GM19238 (cell line): ENCODE results near the gene CDPF1.

Experiments
- DNase-seq: peaks from one replicate; pipeline ENCODE4 v3.0.0; 2011; ENCODE audit warnings: low spot score; ENCODE audit not compliant: insufficient read length

CDPF1 gene, protein sequence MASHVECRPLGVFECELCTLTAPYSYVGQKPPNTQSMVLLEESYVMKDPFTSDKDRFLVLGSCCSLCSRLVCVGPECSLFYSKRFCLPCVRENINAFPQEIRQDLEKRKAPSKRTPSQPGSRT

DNA sequence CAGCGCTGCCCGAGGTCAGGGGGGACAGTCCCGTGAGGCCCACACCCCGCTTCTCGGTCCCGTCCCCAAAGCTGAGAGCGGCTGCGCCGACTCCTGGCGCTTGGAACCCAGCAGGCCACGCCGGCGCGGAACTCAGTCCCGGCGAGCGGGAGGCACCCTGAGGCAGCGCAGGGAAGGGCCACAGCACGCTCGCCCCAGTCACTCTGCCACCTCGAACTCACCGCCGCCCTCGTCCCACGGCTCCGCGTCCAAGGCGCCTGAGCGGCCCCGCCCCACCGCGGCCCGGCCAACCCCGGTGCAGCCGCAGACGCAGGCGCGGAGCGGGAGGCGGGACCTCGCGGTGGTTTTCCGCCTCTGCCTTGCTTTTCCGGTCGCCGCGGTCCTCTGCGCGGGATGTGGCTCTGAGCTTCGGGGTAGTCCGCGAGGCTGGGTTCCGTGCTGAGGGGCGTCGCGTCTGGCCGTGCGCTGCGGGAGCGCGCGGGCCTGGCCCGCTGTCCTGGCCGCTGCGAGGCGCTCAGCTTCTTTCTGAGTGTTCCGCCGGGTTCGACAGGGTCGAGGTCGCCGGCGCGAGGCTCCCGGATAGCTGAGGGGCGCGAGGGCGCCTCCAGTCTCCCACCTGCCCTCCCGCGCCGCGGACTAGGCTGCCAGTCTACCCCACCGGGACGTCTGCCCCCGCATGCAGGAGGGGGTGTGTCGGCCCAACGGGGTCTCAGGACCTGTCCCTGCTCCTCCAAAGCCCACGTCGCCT, at the start of gene CDPF1:
TSS of gene CDPF1 (minus strand) at position 259 of the 748 bp plus-strand sequence. CDS start 2,009 bp downstream, outside the sequence.
- DNase-seq, result peak; percentile 93

DNA sequence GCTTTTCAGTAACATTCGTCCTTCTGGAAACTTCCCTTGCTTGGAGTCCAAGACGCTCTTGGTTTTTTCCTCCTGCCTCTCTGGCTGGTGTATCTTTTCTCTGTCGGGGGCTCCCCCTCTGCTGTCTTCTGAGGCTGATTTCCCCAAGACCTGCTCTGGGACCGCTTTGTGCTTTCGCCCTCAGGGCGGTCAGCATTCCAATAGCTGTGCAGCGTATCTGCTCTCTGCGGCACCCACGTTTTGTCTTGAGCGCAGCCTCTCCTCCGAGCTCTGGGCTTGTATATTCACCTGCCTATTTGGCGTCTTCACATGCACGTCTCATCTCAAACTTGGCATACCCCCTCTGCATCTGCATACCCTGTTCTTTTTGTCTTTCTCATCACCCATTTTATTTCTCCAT, 49.0 kb upstream of the CDPF1 start:
- no peak for DNase-seq

DNA sequence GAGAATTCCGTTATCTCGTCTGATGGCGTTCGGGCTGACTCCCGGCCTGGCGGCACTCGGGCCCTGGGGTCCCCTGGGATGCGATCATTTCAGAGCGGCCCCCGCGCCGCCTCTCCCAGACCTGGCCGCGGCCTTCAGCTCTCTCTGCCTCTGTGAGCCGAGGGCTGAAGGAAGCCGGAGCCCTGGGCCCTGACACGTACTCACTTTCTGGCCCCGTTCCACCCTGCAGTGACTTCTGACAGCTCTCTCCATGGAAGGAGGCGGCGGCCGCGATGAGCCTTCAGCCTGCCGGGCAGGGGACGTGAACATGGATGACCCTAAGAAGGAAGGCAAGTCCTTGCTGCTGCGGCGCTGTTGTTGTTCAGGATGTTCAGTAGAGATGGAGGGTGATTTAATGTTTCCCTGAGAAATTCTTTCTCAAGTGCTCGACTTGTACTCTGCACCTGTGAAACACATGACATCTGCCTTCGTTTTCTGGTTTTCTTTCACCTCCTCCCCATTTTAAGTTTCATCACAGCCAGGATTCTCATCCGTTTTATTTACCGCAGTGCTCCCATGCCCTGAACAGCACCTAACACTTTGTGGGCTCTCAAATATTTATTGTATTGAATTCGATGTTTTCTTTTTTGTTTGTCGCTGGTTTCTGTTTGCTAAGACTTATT, 47.2 kb upstream of the CDPF1 start:
- DNase-seq, result no peak

DNA sequence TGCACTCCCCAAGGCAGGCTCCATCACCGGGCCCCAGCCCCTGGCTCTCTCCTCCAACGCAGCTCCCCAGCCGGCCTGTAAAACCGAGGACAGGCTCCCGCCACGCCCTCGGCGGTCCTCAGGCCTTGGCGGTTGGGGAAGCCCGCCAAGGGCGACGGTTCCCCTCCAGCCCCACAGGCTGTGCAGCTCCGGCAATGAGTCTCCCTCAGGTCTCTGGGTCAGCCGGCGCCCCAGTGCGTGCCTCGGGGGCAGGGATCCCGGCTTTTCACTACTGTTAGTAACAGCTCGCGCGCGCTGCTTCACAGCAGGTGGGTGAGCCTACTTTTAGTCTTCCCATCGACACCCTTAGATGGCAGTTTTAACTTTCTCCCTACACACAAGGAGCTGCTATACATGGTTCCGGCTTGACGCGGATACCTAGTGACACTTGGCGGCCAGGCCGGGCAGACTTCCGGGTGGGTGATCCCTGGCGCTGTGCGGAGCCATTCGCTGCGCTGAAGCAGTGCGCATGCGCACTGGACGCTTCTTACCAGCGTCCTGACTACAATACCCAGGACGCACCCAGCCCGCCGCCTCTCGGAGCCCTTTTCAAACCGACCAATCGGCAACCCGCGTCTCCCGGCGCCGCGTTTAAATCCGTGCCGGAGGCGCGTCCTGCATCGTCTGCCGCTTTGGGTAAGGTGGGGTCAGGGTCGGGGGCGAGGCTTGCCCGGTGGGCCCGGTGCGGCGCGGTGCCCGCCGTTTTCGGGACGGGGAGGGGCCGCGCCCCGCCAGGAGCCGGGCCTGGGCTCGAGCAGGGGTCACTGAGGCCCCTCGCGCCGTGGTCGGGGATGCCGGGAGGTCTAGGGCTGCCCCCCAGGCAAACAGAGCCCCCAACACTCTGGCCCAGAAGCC, 46.4 kb upstream of the CDPF1 start, which contains the start of gene GTSE1:
TSS of gene GTSE1 (plus strand) at position 614 of the 894 bp plus-strand sequence. CDS start 531 bp downstream, outside the sequence.
- peak; percentile 98 for DNase-seq

DNA sequence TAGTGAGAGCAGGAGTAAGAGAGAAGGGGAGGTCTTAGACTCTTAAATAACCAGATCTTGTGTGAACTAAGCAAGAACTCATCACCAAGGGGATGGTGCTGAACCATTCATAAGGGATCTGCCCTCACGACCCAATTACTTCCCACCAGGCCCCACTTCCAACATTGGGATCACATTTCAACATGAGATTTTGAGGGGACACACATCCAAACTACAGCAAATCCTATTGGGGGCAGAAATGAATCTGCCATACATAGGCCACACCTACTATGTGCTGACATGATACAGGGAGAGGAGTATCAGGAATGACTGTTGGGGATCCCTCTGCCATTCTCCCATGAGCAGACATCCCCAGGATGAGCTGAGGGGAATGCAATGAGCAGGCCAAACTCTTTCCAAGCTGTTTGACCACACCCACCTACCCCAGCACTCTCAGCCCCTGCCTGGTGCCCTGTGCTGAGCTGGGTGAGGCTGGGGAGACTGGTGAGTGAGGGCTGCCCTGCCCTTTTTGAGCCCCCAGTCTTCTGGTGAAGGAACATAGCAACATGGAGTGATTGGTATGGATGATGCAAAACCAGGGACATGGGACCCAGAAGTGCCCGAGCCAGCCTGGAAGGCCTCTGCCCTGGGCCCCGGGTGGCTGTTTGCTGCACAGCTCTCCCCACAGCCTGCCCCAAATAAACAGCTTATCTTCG, 45.3 kb upstream of the CDPF1 start:
- DNase-seq, result no peak

DNA sequence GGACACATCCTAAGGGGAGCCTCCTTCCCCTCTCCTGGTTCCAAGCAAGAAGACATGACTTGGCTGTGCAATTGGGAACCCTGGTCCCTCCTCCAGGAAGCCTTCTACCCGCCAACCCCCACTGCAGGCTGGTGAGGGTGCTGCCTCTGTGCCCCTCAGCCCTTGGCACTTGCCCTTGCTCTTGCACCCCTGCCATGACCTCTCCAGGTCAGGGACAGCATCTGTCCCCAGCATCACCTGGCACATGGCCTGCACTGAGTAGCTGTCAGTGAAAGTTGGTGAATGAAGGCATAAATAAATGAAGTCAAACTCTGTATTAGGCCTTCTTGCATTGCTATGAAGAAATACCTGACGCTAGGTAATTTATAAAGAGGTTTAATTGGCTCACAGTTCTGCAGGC, 44.7 kb upstream of the CDPF1 start:
- DNase-seq, result no peak

DNA sequence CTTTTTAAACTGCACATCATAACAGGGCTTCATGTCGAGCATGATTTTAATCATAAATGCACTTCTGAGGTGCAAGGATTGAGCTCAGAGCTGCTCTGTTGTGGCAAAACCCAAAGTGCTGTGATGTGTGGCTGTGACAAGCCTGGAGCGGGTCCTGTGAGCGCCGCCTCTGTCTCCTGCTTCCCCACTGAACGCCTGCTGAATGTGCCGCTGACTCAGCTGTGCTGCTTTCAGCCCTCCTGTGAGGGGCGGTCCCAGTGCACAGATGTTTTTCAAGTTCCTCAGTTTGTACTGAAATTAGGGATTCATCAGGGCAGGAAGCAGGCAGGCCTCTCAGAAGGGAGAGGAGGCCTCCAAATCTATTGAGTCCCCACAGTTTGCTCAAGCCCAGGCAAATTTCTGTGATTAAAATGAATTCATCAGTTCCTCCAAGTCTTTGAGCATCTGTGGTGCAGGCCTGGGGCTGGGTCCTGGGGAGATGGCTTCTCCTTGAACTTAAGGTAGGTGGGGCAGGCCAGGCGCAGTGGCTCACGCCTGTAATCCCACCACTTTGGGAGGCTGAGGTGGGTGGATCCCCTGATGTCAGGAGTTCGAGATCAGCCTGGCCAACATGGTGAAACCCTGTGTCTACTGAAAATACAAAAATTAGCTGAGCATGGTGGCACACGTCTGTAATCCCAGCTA, 43.6 kb upstream of the CDPF1 start:
- DNase-seq, result no peak

DNA sequence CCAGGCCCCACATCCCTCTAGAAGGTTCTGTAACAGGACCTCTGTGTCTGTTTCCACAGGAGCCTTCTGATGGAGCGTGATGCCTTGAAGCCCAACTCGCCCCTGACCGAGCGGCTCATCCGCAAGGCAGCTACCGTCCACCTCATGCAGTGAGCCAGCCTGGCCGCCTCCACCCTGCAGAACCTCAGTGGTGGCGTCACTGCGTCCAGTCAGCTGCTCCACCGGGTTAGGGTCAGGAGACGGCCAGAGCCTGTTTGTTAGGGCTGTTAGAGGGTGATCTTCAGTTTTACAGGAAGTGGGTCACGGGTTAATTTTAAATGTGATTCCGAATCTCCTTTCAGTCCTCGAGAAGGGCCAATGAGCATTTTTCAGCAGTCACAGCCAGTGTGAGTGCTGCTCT, 42.6 kb upstream of the CDPF1 start:
- DNase-seq, result no peak

DNA sequence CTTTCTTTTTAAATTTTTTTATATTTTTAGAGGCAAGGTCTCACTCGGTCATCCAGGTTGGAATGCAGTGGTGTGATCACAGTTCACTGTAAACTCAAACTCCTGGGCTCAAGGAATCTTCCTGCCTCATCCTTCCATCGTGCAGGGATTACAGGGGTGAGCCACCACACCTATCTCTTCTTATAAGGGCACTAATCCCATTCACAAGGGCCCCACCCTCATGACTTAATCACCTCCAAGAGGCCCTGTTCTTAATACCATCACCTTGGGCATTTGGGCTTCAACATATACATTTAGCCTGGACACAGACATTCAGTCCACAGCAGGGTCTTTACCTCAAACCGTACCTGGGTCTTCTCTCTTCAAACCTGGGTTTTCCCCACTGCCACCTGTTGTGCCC, 42.1 kb upstream of the CDPF1 start:
- DNase-seq, result no peak

DNA sequence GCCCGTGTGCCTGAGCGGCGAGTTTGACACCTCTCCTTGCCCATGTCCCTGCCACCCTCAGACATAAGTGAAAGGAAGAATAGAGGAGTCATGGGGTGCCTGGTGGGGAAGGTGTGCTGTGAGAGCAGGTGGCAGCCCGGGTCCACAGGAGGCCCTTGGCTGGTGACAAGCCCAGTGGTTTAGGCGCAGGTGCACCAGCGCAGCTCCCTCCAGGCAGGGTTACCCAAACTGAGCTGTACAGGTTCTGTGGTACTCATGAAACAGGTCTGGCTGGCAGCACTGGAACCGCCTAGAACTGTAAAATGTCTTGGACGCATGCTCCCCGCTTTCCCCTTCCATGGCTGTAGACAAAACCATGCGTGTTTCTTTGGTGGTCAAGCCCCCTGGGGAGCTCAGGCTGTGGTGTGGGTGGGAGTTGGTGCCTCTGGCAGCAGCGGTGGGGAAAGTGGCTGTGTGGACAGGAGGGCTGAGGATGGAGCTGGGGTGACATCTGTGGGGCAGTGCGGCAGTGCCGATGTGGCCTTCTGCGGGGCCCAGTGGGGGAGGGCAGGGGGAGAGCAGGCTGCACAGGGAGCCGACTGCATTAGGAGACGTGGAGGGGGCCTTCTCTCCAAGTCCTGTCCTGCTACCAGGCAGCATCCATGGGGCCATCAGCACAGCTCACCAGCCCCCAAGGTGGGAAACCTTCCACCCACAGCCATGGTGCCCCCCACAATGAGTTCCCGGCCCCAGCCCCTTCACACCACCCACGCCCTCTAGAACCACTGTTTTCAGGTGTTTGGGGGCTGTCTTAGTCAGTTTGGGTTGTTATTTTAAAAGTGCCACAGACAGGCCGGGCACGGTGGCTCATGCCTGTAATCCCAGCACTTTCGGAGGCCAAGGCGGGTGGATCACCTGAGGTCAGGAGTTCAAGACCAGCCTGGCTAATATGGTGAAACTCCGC, 41.0 kb upstream of the CDPF1 start:
- DNase-seq, result no peak

DNA sequence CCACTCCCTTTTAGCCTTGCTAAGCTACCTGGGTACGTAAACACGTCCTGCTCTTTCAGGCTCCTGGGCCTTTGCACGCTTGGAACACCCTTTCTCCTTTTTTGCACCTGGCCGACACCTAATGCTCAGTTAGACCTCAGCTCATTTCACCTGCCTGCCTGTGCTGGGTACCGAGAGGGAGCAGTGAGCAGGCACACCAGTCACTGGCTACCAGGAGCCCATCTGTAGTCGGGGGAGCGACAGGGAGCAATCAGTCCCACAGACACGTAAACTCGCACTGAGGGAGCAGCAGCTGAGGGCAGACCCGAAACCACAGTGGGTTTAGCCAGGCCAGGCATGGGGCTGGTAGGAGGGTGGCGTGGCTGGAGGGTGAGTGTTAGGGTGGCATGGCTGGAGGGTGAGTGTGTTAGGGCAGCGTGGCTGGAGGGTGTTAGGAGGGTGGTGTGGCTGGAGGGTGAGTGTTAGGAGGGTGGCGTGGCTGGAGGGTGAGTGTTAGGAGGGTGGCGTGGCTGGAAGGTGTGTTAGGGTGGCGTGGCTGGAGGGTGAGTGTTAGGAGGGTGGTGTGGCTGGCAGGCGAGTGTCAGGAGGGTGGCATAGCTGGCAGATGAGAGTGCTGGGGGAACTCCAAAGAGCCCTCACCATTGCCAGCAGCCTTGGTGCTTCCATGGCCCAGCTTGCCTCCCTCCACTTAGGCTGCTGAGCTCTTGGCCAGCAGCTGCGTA, 40.2 kb upstream of the CDPF1 start:
- DNase-seq, result no peak

DNA sequence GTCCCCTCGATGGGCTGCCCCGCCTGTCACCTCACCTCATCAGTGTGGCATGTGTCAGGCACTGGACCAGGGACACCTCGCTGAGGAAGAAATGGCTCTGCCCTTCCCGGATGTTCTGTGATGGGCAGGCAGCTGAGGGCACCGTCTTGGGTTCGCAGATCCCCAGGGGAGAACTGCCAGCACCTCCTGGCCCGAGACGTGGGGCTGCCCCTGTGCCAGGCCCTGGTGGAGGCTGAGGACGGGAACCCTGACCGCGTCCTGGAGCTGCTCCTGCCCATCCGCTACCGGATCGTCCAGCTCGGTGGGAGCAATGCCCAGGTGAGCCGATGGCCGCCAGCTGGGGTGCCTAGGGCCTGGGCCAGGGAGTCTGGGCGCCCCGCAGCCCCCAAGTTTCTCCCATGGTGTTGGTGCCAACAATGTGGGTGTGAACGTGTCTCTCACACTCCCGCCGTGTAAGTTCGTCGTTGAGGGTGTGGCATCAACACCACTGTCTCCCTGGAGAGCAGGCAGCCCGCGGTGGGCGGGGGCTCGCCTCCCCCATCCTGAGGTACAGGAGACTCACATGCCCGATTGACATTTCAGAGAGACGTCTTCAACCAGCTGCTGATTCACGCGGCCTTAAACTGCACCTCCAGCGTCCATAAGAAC, 39.3 kb upstream of the CDPF1 start:
- DNase-seq, result no peak

DNA sequence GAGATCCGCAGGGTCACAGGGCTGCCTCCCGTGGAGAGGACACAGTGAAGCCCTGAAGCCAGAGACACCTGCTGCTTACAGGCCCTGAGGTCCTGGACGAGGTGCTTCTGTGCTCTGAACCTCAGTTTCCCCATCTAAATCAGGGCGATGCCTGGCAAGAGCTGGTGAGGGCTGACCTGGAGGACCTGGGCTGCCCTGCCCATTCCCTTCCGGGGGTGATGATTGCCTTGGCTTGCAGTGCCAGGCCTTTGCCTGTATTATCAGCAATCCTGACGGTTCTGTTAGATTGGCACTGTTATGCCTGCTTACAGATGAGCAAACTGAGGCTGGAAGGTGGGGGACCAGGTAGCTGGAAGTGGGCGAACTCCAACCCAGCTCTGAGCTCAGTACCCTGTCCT, 38.8 kb upstream of the CDPF1 start:
- no peak for DNase-seq

DNA sequence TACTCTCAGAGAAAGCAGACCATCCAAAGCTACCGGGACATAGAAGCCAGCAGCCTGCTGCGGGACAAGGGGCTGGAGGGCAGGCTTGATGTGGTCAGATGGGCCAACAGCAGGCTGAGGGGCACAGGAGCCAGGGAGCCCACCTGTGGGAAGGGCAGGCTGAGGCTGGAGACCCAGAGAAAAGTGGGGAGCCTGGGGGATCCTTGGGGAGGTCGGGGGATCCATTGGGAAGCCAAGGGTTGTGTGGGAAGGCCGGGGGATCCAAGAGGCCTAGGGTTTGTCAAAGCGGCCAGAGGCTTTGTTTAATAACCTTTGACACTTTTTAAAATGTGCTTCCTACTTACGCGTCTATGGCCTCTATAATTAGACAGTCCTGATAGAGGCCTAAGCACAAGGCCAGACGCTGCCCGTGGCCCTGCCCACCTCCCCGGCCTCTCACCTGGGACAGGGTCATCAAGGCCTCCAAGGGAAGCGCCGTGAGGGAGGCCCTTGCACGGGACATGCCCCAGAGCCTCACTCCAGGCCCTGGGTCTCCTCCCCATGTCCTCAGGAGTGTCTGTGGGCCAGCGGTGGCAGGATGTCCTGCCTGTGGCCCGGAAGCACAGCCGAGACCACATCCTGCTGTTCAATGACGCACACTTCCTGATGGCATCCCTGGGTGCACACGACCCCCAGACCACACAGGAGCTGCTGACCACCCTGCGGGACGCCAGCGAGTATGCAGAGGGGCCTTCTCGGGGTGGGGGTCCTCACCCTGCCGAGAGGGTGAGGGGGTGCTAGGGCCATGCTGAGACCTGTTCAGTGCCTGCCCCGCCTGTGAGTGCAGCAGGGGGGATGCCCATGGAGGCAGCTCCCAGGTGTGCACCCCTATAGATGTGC, 38.0 kb upstream of the CDPF1 start:
- DNase-seq, result peak; percentile 92

DNA sequence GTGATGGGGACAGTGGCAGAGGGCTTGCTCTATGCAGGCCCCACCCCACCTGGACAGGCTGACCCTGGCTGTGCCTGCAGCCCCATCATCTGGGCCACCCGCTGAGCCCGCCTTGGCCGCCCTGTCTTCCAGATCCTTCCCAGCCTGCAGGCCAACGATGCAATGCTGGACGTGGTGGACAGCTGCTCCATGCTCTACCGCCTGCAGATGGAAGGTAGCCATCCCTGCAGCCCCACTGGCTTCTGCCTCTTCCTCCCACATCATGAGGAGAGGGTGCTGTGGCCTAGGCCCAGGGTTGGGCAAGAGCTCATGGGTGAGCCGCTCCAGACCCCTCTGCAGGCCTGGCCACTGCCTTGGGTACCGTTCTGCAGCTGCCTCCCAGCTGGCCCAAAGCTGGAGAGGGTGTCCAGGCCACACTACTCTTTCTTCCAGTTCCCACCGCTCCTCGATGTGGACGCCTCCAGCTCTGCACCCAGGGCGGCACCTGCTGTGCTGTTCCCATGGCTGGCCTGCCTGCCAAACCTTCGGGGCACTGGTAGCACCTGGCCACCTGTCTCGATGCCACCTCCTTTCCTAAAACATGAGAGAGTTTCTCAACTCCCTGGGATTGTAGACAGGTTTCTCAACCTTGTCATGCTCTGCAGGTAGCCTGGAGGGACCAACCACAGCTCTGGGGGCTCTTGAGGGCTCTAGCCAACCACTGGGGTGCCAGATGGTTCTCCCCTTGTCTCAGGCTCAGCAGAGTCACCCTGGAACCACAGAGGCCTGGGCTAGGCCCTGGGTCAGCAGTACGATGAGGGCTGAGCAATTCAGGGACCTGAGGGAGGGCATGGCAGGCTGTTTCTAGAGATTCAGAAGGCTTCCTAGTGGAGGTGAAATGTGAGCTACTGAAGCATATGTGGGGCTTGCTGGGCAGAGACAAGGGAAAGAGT, 37.1 kb upstream of the CDPF1 start:
- no peak for DNase-seq

DNA sequence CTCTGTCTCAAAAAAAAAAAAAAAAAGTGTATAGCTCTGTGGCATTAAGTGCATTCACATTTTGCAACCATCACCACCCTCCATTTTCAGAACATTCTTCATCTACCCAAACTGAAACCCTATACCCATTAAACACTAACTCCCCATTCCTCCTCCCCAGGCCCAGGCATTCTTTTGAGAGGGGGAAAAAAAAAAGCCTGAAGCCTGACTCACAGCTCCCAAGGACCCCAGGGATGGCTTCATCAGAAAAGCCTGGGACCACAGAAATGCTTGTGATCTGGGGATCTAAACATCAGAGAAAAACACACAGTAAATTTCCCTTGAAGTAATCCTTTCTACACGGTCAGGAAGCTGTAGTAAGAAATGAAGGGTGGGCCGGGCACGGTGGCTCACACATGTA, 35.9 kb upstream of the CDPF1 start:
- DNase-seq, result no peak
